WTC11 (cell line): ENCODE results near the gene CEP135. TPM values are rescaled to one million over a fixed set of nuclear protein-coding genes. Genes with fewer than 3 reads are reported as not detected.

Experiments used
- ATAC-seq: fragments of 200-7000 bp; cut with Tn5 transposase; 2 replicates; pipeline ENCODE4 v1.10.0; 2021; ENCODE audit warnings: mild to moderate bottlenecking, moderate library complexity
- CTCF ChIA-PET: fragments of 300-600 bp; sonication (Branson Sonifier 250); formaldehyde crosslinking; loops from one replicate; lab custom pipeline; 2021; ENCODE audit warnings: antibody characterized with exemption; lab: Charles Lee
- POLR2A ChIA-PET: fragments of 350-600 bp; sonication (Branson Sonifier 250); formaldehyde crosslinking; loops from one replicate; lab custom pipeline; 2021; ENCODE audit warnings: antibody characterized with exemption; lab: Charles Lee
- DNase-seq: peaks from one replicate; pipeline ENCODE4 v3.0.0; 2021; ENCODE audit warnings: low spot score
- H3K27ac Mint-ChIP-seq: 2 replicates; pipeline ENCODE4 v1.8.0; 2021; ENCODE audit warnings: mixed read lengths
- H3K27me3 Mint-ChIP-seq: 2 replicates; pipeline ENCODE4 v1.8.0; 2021; ENCODE audit warnings: low read depth, mild to moderate bottlenecking, moderate library complexity, mixed read lengths
- H3K36me3 Mint-ChIP-seq: 2 replicates; pipeline ENCODE4 v1.8.0; 2021; ENCODE audit warnings: mixed read lengths
- H3K4me1 Mint-ChIP-seq: 2 replicates; pipeline ENCODE4 v1.8.0; 2022; ENCODE audit warnings: mixed read lengths
- H3K4me3 Mint-ChIP-seq: 2 replicates; pipeline ENCODE4 v1.8.0; 2021; ENCODE audit warnings: mild to moderate bottlenecking, moderate library complexity, mixed read lengths
- H3K9me3 Mint-ChIP-seq: 2 replicates; pipeline ENCODE4 v1.8.0; 2021; ENCODE audit warnings: mixed read lengths
- AR ChIP-seq: fragments of 250-450 bp; sonication (Bioruptor Pico); IDR thresholded peaks from 2 replicates; pipeline ENCODE4 v1.9.0; 2021; ENCODE audit warnings: mild to moderate bottlenecking
- CBFB ChIP-seq: sonication (generic); formaldehyde crosslinking; IDR thresholded peaks from 2 replicates; pipeline ENCODE4 v1.8.1; 2022; ENCODE audit warnings: mild to moderate bottlenecking, low read depth, missing genetic modification reagents
- EMX1 ChIP-seq: fragments of 250-450 bp; sonication (Bioruptor Pico); IDR thresholded peaks from 2 replicates; pipeline ENCODE4 v1.8.0; 2021; ENCODE audit warnings: mild to moderate bottlenecking
- GABPB1 ChIP-seq: sonication (generic); formaldehyde crosslinking; IDR thresholded peaks from 2 replicates; pipeline ENCODE4 v1.8.1; 2023; ENCODE audit warnings: mild to moderate bottlenecking, missing genetic modification reagents
- MYBL2 ChIP-seq: sonication (generic); formaldehyde crosslinking; IDR thresholded peaks from 2 replicates; pipeline ENCODE4 v1.8.1; 2023; ENCODE audit warnings: mild to moderate bottlenecking, moderate library complexity, missing genetic modification reagents
- NR2C2 ChIP-seq: sonication (generic); formaldehyde crosslinking; IDR thresholded peaks from 2 replicates; pipeline ENCODE4 v1.8.0; 2022; ENCODE audit warnings: mild to moderate bottlenecking, missing genetic modification reagents
- RORB ChIP-seq: fragments of 250-450 bp; sonication (Bioruptor Pico); IDR thresholded peaks from 2 replicates; pipeline ENCODE4 v1.9.0; 2021; ENCODE audit warnings: mild to moderate bottlenecking
- SMAD3 ChIP-seq: sonication (generic); formaldehyde crosslinking; IDR thresholded peaks from 2 replicates; pipeline ENCODE4 v1.8.0; 2022; ENCODE audit warnings: missing genetic modification reagents, mild to moderate bottlenecking, borderline replicate concordance
- TCF7 ChIP-seq: sonication (generic); formaldehyde crosslinking; IDR thresholded peaks from 2 replicates; pipeline ENCODE4 v1.8.0; 2022; ENCODE audit warnings: mild to moderate bottlenecking, low read depth, missing genetic modification reagents, moderate library complexity
- TEAD1 ChIP-seq: sonication (generic); formaldehyde crosslinking; IDR thresholded peaks from 2 replicates; pipeline ENCODE4 v1.8.0; 2022; ENCODE audit warnings: mild to moderate bottlenecking, missing genetic modification reagents
- TEAD4 ChIP-seq: sonication (generic); formaldehyde crosslinking; IDR thresholded peaks from 2 replicates; pipeline ENCODE4 v1.8.0; 2022; ENCODE audit warnings: mild to moderate bottlenecking, missing genetic modification reagents
- ZBTB43 ChIP-seq: sonication (generic); formaldehyde crosslinking; IDR thresholded peaks from 2 replicates; pipeline ENCODE4 v1.8.1; 2023; ENCODE audit warnings: mild to moderate bottlenecking, missing genetic modification reagents
- total RNA-seq: library from RNA; stranded (reverse); gene quantifications from 3 replicates; pipeline ENCODE4 v1.2.3, GENCODE V29; 2021
- TF ChIP-seq, protein P1 (sequence below): sonication (generic); formaldehyde crosslinking; conservative IDR thresholded peaks from 2 replicates; pipeline ENCODE4 v1.8.1; 2022; ENCODE audit warnings: mild to moderate bottlenecking, missing genetic modification reagents
- TF ChIP-seq, protein P2 (sequence below): sonication (generic); formaldehyde crosslinking; conservative IDR thresholded peaks from 2 replicates; pipeline ENCODE4 v1.8.1; 2023; ENCODE audit warnings: mild to moderate bottlenecking, low read depth, missing genetic modification reagents, moderate library complexity
- TF ChIP-seq, protein P3 (sequence below): sonication (generic); formaldehyde crosslinking; IDR thresholded peaks from 2 replicates; pipeline ENCODE4 v1.8.1; 2022; ENCODE audit warnings: missing genetic modification reagents, borderline replicate concordance
- TF ChIP-seq, protein P4 (sequence below): sonication (generic); formaldehyde crosslinking; IDR thresholded peaks from 2 replicates; pipeline ENCODE4 v1.8.0; 2022; ENCODE audit warnings: mild to moderate bottlenecking, missing genetic modification reagents

The CEP135 gene
- total RNA-seq, 1 experiment from 2014 or later, result 13.6 TPM

DNA sequence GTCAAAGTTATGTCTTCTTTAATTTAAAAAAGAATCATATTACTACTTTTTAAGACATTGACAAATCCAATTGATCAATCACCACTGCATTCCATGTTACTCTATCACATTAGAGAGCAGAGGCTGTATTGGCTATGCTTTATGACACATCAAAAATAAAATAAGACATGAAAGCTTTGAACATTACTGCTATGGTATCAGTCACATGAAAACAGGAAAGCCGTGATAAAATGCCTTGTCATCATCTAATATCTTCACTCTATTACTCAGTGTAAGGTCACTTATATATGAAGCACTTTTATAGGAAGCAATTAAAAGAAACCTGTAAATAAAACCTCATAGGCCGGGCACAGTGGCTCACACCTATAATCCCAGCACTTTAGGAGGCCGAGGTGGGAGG, 27.7 kb upstream of the CEP135 start (continued):
- no peak for TF ChIP-seq NR2C2 (CRISPR knock-in tag)

DNA sequence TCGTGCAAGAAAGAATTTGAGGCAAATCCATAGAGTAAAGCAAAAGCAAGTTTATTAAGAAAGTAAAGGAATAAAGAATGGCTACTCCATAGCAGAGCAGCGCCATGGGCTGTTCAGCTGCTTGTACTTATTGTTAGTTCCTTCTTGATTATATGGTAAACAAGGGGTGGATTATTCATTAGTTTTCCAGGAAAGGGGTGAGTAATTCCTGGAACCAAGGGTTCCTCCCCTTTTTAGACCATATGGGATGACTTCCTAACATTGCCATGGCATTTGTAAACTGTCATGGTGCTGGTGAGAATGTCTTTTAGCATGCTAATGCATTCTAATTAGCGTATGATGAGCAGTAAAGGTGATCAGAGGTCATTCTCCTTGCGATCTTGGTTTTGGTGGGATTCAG, 23.5 kb upstream of the CEP135 start:
- no peaks in the 10 kb centered on the region for H3K36me3 Mint-ChIP-seq
- DNase-seq, result no peak
- TF ChIP-seq TEAD1 (no peak), ZBTB43 (CRISPR knock-in tag) (no peak), RORB (CRISPR knock-in tag) (no peak), AR (CRISPR knock-in tag) (no peak), MYBL2 (CRISPR knock-in tag) (no peak), EMX1 (no peak), TCF7 (CRISPR knock-in tag) (no peak), GABPB1 (CRISPR knock-in tag) (no peak), TEAD4 (CRISPR knock-in tag) (no peak), SMAD3 (no peak), CBFB (CRISPR knock-in tag) (no peak)
- TF ChIP-seq, protein P1, sequence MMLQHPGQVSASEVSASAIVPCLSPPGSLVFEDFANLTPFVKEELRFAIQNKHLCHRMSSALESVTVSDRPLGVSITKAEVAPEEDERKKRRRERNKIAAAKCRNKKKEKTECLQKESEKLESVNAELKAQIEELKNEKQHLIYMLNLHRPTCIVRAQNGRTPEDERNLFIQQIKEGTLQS (CRISPR knock-in tag), result no peak
- TF ChIP-seq, protein P2, sequence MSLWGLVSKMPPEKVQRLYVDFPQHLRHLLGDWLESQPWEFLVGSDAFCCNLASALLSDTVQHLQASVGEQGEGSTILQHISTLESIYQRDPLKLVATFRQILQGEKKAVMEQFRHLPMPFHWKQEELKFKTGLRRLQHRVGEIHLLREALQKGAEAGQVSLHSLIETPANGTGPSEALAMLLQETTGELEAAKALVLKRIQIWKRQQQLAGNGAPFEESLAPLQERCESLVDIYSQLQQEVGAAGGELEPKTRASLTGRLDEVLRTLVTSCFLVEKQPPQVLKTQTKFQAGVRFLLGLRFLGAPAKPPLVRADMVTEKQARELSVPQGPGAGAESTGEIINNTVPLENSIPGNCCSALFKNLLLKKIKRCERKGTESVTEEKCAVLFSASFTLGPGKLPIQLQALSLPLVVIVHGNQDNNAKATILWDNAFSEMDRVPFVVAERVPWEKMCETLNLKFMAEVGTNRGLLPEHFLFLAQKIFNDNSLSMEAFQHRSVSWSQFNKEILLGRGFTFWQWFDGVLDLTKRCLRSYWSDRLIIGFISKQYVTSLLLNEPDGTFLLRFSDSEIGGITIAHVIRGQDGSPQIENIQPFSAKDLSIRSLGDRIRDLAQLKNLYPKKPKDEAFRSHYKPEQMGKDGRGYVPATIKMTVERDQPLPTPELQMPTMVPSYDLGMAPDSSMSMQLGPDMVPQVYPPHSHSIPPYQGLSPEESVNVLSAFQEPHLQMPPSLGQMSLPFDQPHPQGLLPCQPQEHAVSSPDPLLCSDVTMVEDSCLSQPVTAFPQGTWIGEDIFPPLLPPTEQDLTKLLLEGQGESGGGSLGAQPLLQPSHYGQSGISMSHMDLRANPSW (CRISPR knock-in tag), result no peak
- TF ChIP-seq, protein P3, sequence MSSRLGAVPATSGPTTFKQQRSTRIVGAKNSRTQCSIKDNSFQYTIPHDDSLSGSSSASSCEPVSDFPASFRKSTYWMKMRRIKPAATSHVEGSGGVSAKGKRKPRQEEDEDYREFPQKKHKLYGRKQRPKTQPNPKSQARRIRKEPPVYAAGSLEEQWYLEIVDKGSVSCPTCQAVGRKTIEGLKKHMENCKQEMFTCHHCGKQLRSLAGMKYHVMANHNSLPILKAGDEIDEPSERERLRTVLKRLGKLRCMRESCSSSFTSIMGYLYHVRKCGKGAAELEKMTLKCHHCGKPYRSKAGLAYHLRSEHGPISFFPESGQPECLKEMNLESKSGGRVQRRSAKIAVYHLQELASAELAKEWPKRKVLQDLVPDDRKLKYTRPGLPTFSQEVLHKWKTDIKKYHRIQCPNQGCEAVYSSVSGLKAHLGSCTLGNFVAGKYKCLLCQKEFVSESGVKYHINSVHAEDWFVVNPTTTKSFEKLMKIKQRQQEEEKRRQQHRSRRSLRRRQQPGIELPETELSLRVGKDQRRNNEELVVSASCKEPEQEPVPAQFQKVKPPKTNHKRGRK, result no peak
- TF ChIP-seq, protein P4, sequence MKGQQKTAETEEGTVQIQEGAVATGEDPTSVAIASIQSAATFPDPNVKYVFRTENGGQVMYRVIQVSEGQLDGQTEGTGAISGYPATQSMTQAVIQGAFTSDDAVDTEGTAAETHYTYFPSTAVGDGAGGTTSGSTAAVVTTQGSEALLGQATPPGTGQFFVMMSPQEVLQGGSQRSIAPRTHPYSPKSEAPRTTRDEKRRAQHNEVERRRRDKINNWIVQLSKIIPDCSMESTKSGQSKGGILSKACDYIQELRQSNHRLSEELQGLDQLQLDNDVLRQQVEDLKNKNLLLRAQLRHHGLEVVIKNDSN (CRISPR knock-in tag), result no peak
- TF ChIP-seq, all 79 proteins: peak for 0
- ATAC-seq, result peak; percentile 43
- Mint-ChIP-seq H3K4me1 (peaks cover 28% of the 10 kb centered on the region), H3K9me3 (peaks cover 22% of the 10 kb centered on the region), H3K4me3 (no peak overlapping the region), H3K27ac (no peak overlapping the region), H3K27me3 (no peaks in the 10 kb centered on the region; the same call in 1 of the 2 replicates)
- ChIA-PET POLR2A (no interaction called here), CTCF (no interaction called here)
